Gastrocnemius medialis (tissue), 4 donors: ENCODE results near the gene CAPZA2. TPM values are rescaled to one million over a fixed set of nuclear protein-coding genes. Genes with fewer than 3 reads are reported as not detected.
A peak's percentile ranks its signal among the peaks of the same experiment; 100 is the strongest.

Experiments
- ATAC-seq, 2 donors: fragments of 150-250 bp; one replicate each; pipeline ENCODE4 v1.9.1; 2016
- DNase-seq, 2 donors: peaks; one replicate each; pipeline ENCODE4 v3.0.0-alpha.2; 2019
- H3K27ac ChIP-seq, 4 donors: fragments of 200-600 bp; sonication (generic); 1 replicate in 1 of 4; 2 replicates in 3 of 4; pipeline ENCODE4 v1.5.1; 2016 to 2018; ENCODE audit warnings: mild to moderate bottlenecking in 2 of 4, moderate library complexity in 1 of 4
- H3K27me3 ChIP-seq, 3 donors: fragments of 200-600 bp; sonication (generic) in 2 of 3; 1 replicate in 1 of 3; 2 replicates in 2 of 3; pipeline versions ENCODE4 v1.5.1 to v1.6.0; 2016 to 2019; ENCODE audit warnings: mild to moderate bottlenecking in 1 of 3, moderate library complexity in 1 of 3
- H3K36me3 ChIP-seq, 2 donors: fragments of 200-600 bp; sonication (generic) in 1 of 2; one replicate each; pipeline ENCODE4 v1.5.1; 2017 to 2018
- H3K4me1 ChIP-seq, 2 donors: fragments of 200-600 bp; sonication (generic) in 1 of 2; one replicate each; pipeline ENCODE4 v1.5.1; 2016 to 2017; ENCODE audit warnings: mild to moderate bottlenecking in 2 of 2
- H3K4me3 ChIP-seq, 4 donors: fragments of 200-600 bp; sonication (generic) in 3 of 4; 1 replicate in 1 of 4; 2 replicates in 3 of 4; pipeline ENCODE4 v1.5.1; 2016 to 2019; ENCODE audit warnings: mild to moderate bottlenecking in 2 of 4
- H3K9me3 ChIP-seq, 3 donors: fragments of 200-600 bp; sonication (generic) in 2 of 3; 1 replicate in 1 of 3; 2 replicates in 2 of 3; pipeline ENCODE4 v1.5.1; 2016 to 2019
- CTCF ChIP-seq, 5 experiments: fragments of 450-650 bp in 3 of 5; fragments of 200-600 bp in 2 of 5; sonication (generic) in 2 of 5; IDR thresholded peaks in 4 of 5; conservative IDR thresholded peaks in 1 of 5; 1 replicate in 4 of 5; 2 replicates in 1 of 5; pipeline ENCODE4 v1.5.1; 2016 to 2019; ENCODE audit warnings: antibody characterized with exemption in 5 of 5, mild to moderate bottlenecking in 3 of 5, moderate library complexity in 3 of 5
- POLR2A ChIP-seq, 2 donors: fragments of 450-650 bp; IDR thresholded peaks; one replicate each; pipeline ENCODE4 v1.6.1; 2017; ENCODE audit warnings: antibody characterized with exemption in 2 of 2, mild to moderate bottlenecking in 2 of 2, moderate library complexity in 2 of 2
- in situ Hi-C, 4 donors: fragments of 200-750 bp; cut with MboI; loops; one replicate each; pipeline versions ENCODE4 v1.15.0 to v1.8.0; 2017; ENCODE audit warnings: low sequenced_read_pairs in 4 of 4
- intact Hi-C: fragments of 100-400 bp; cut with DNase I; formaldehyde crosslinking; loops from one replicate; pipeline ENCODE4 v1.15.1; 2023; ENCODE audit warnings: low total_unique reads
- total RNA-seq, 4 donors: library from RNA; depleted of rRNA; stranded (reverse); fragments of >200 nt; gene quantifications; one replicate each; pipeline versions ENCODE4 v1.1.0 to v1.2.3, GENCODE V29; 2016

Gene CAPZA2
- total RNA-seq, 4 donors from 2014 or later: 110 to 158 (median 137) TPM

- H3K27ac ChIP-seq: peak overlapping the region; percentile 94 to 98 (median 96)
- no peaks in the 10 kb centered on the region for H3K27me3 ChIP-seq
- intact Hi-C loops: loop anchor here (1.0 to 10.0 kb wide), 5 partner anchors 24 to 322 kb away; partner anchors contain the start of genes CAPZA2 and MET
- peak overlapping the region; percentile 72 to 88 (median 76) for H3K4me3 ChIP-seq
- in situ Hi-C loops: loop anchor here in 1 of 4 donors (10.0 kb wide), 1 partner anchor 89 kb away; the partner anchor contains the start of gene CAPZA2
- ATAC-seq: peak; percentile 63 to 78
- H3K9me3 ChIP-seq: no peaks in the 10 kb centered on the region
- H3K4me1 ChIP-seq: peaks cover 29 to 33% of the 10 kb centered on the region in 2 donors
- H3K36me3 ChIP-seq: no peaks in the 10 kb centered on the region
- TF ChIP-seq POLR2A (IDR thresholded peaks at IDR 0.05) (peak in 1 of 2 donors; percentile 68), CTCF (IDR thresholded peaks at IDR 0.05 in 4 of 5, conservative IDR thresholded peaks at IDR 0.05 in 1 of 5) (no peak)
- peak; percentile 43 to 62 for DNase-seq
Measured at GRCh38 chr7:116953906-116954838, 91.8 kb downstream of the CAPZA2 start.

GRCh38 chr7:116955340-116955739 lies 93.0 kb downstream of the CAPZA2 start:
- intact Hi-C loops: loop anchor here (10.0 kb wide), 1 partner anchor 281 kb away; the partner anchor contains the start of gene MET
- ATAC-seq (no peak), DNase-seq (no peak)
- H3K36me3 ChIP-seq: no peaks in the 10 kb centered on the region
- H3K27ac ChIP-seq: peak overlapping the region; percentile 94 to 98 (median 96)
- TF ChIP-seq CTCF (IDR thresholded peaks at IDR 0.05 in 4 of 5, conservative IDR thresholded peaks at IDR 0.05 in 1 of 5): no peak
- no peak for TF ChIP-seq POLR2A (IDR thresholded peaks at IDR 0.05)
- in situ Hi-C loops: loop anchor here in 1 of 4 donors (10.0 kb wide), 1 partner anchor 91 kb away; the partner anchor contains the start of gene CAPZA2
- no peaks in the 10 kb centered on the region for H3K27me3 ChIP-seq
- peak overlapping the region in 3 of 4 donors; percentile 72 to 78 (median 74) for H3K4me3 ChIP-seq
- H3K9me3 ChIP-seq: no peaks in the 10 kb centered on the region
- peaks cover 29 to 33% of the 10 kb centered on the region in 2 donors for H3K4me1 ChIP-seq

GRCh38 chr7:116955801-116956476 lies 93.6 kb downstream of the CAPZA2 start:
- Histone ChIP-seq H3K27me3 (no peaks in the 10 kb centered on the region), H3K27ac (peak overlapping the region; percentile 94 to 98 (median 96)), H3K9me3 (no peaks in the 10 kb centered on the region), H3K36me3 (no peaks in the 10 kb centered on the region), H3K4me1 (peaks cover 29 to 33% of the 10 kb centered on the region in 2 donors), H3K4me3 (peak overlapping the region in 1 of 4 donors; percentile 72)
- intact Hi-C loops (loop anchor here (10.0 kb wide), 1 partner anchor 281 kb away; the partner anchor contains the start of gene MET), in situ Hi-C loops (loop anchor here in 1 of 4 donors (10.0 kb wide), 1 partner anchor 91 kb away; the partner anchor contains the start of gene CAPZA2)
- ATAC-seq (no peak), DNase-seq (no peak)
- TF ChIP-seq CTCF (IDR thresholded peaks at IDR 0.05 in 4 of 5, conservative IDR thresholded peaks at IDR 0.05 in 1 of 5): no peak
- TF ChIP-seq POLR2A (IDR thresholded peaks at IDR 0.05): no peak

DNA sequence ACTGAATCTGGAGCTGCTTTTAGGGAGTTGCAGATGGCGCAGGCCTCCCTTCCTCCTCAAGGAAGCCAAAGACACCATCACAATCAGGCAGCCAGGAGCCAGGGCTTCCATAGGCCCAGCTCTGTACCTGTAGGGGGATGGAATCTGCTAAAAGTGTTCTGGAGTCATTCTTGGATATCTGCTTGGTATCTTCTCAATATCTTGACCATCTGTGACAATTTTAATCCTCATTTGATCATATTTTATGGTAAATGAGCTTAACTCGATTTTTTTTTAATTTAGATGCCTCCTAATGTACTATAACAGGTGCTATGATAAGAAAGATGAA lies 94.1 kb downstream of the CAPZA2 start:
- Histone ChIP-seq H3K4me1 (peaks cover 29 to 33% of the 10 kb centered on the region in 2 donors), H3K4me3 (no peak overlapping the region), H3K27ac (peak overlapping the region; percentile 94 to 98 (median 96)), H3K9me3 (no peaks in the 10 kb centered on the region), H3K36me3 (no peaks in the 10 kb centered on the region), H3K27me3 (no peaks in the 10 kb centered on the region)
- DNase-seq (no peak), ATAC-seq (no peak)
- TF ChIP-seq POLR2A (IDR thresholded peaks at IDR 0.05): no peak
- intact Hi-C loops: loop anchor here (10.0 kb wide), 1 partner anchor 282 kb away; the partner anchor contains the start of gene MET
- in situ Hi-C loops: loop anchor here in 1 of 4 donors (10.0 kb wide), 1 partner anchor 92 kb away; the partner anchor contains the start of gene CAPZA2
